Coronary artery (tissue), 2 donors: Measurements from ENCODE around the gene MTHFD1L.

ENCODE experiments used
- DNase-seq: peaks from one replicate; pipeline ENCODE4 v3.0.0-alpha.2; 2017; ENCODE audit warnings: low spot score
- H3K27ac ChIP-seq, 2 donors: fragments of 200-600 bp; sonication (generic); one replicate each; pipeline ENCODE4 v1.5.1; 2016 to 2019
- H3K4me3 ChIP-seq: fragments of 200-600 bp; sonication (generic); 2 replicates; pipeline ENCODE4 v1.5.1; 2016; ENCODE audit warnings: mild to moderate bottlenecking, moderate library complexity
- TF ChIP-seq, protein P1 (sequence below): fragments of 200-600 bp; sonication (generic); IDR thresholded peaks from one replicate; pipeline ENCODE4 v1.5.1; 2019; ENCODE audit warnings: antibody characterized with exemption

Gene MTHFD1L

DNA sequence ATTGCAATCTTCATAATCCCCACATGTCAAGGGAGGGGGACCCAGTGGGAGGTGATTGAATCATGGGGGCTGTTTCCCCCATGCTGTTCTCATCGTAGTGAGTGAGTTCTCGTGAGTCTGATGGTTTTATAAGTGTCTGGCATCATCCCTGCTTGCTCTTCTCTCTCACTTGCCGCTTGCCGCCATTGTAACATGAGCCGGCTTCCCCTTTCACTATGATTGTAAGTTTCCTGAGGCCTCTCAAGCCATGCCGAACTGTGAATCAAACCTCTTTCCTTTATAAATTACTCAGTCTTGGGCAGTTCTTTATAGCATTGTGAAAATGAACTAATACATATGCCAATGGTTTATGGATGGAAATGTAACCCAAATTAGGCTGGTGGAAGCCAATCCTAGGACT, 264.8 kb downstream of the MTHFD1L start:
- no peak for DNase-seq
- H3K27ac ChIP-seq: no peak overlapping the region
- TF ChIP-seq, protein P1, sequence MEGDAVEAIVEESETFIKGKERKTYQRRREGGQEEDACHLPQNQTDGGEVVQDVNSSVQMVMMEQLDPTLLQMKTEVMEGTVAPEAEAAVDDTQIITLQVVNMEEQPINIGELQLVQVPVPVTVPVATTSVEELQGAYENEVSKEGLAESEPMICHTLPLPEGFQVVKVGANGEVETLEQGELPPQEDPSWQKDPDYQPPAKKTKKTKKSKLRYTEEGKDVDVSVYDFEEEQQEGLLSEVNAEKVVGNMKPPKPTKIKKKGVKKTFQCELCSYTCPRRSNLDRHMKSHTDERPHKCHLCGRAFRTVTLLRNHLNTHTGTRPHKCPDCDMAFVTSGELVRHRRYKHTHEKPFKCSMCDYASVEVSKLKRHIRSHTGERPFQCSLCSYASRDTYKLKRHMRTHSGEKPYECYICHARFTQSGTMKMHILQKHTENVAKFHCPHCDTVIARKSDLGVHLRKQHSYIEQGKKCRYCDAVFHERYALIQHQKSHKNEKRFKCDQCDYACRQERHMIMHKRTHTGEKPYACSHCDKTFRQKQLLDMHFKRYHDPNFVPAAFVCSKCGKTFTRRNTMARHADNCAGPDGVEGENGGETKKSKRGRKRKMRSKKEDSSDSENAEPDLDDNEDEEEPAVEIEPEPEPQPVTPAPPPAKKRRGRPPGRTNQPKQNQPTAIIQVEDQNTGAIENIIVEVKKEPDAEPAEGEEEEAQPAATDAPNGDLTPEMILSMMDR: no peak
- H3K4me3 ChIP-seq: no peak overlapping the region

DNA sequence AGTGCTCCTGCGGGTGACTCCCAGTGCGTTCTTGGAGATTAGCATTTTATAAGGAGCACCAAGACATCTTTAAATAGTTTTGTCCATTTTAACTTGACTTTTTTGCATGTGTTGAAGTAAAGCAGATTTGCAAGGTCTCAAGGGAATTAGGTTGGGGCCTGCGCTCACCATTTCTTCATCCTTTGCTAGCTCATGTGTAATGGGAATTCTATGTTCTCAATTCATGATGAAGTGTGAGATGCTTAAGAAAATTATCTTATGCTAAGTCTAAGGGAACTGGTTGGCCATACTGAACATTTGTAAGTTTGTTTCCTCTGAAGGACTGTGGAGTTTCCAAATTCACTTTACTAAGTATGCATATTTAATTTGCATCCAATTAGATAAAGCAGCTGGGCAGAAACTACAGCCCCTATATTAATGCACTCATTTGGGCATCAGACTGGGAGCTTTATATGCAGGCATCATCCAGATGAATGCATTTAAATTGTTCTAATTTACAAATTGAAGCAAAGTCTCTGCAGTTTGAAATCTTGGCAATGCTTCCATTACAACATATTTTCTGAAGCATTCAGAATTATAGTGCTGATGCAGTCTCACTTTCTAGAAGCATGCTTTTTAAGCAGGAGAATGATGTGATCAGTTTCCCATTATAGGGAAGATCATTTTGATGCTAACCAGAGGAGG, 266.0 kb downstream of the MTHFD1L start:
- TF ChIP-seq, protein P1: no peak
- DNase-seq: no peak
- Histone ChIP-seq H3K27ac (no peak overlapping the region), H3K4me3 (no peak overlapping the region)

DNA sequence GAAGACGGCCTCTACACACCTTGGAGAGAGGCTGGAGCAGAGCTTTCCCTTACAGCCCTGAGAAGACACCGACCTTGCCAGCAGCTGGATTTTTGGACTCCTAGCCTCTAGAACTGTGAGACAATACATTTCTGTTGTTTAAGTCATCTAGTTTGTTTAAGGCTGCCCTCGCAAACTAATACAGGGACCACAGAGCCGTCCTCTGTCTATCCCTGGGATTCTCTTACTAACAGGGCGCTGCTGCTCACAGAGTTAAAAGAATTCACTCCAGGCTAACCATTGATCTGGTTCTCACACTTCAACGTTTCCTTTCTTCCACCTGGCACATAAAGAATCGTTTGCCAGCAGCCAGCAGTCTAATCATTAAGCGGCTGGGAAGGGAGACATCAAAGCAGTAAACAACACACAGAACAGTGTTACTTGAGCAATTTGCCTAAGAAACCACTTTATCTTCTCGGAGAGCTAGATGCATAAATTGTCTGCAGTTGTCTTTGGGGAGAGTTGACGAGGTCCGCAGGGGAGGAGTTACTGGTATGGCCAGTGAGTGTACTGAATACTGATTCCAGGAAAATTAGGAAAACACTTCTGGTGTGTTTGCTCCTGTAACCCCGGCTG, 270.7 kb downstream of the MTHFD1L start:
- DNase-seq: no peak
- Histone ChIP-seq H3K4me3 (no peak overlapping the region), H3K27ac (no peak overlapping the region)
- TF ChIP-seq, protein P1: no peak

DNA sequence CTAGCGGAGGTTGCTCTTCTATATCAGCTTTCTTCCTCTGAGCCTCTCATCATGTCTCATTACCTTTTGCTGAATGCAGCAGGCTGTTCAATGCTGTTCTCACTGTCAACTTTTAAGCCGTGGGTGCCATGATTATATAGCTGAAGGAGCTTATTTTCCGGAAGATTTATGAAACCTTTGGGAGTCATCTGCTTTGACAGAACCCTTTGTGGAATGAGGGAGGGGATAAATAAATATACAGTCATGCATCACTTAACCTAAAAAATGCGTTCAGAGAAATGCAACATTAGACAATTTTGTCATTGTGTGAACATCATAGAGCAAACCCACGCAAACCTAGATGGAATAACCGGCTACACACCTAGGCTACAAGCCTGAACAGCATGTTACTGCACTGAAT, 272.0 kb downstream of the MTHFD1L start:
- H3K4me3 ChIP-seq: no peak overlapping the region
- no peak for DNase-seq
- no peak overlapping the region for H3K27ac ChIP-seq
- TF ChIP-seq, protein P1: no peak

DNA sequence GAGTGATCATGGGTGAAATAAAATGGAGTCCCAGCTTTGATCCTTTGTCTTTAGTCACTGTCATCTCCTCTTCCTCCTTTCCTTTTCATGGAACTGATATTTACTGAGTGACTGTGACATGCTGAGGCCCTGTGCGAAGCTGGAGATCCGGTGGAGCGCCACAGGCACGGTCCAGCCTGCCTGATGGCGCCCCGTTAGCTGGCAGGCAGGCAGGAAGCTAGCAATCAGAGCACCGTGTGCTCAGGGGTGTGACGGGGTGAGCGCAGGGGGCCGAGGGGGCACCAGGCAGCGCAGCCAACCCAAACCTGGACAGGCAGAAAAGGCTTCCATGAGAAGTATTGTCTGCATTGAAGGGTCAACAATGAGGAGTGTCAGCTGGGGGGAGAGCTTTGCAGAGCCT, 274.0 kb downstream of the MTHFD1L start:
- TF ChIP-seq, protein P1: no peak
- no peak overlapping the region for H3K4me3 ChIP-seq
- no peak for DNase-seq
- H3K27ac ChIP-seq: no peak overlapping the region

DNA sequence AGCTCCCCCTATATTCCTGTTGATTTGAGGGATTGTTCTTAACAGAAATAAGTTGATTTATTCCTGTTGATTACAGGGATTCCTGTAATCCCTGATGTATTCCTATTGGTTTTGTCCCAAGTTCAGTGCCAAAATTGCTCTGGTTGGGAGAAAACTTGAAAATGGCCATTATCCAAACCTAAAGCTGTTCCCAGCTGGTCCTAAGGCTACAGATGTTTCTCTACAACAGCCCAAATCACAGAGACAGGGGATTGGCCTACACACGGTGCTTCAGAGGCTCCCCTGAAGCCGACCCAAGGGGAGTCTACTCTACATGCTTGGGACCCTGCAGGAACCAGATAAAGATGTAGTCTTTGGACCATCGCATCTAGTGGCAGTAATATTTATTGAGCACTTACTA, 275.3 kb downstream of the MTHFD1L start:
- Histone ChIP-seq H3K27ac (no peak overlapping the region), H3K4me3 (no peak overlapping the region)
- no peak for DNase-seq
- TF ChIP-seq, protein P1: no peak

DNA sequence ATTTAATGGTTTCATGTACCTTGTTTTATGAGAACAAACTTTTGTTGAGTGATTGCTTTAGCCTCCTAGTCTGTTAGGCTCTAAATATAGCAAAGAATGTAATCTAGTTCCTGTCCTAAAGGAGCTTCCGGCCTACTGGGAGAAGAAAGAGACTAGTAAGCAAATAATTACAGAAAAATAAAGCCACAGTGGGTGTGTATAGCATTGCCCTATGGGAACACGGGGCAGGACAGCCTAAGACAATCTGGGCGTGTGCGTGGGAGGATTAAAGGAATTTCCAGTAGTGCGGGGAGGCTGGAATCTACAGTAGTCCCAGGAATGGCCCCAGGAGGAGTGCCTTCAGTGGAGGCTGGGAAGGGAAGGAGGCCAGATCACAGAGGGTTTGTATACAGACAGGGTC, 276.2 kb downstream of the MTHFD1L start:
- no peak overlapping the region for H3K27ac ChIP-seq
- TF ChIP-seq, protein P1: no peak
- no peak for DNase-seq
- H3K4me3 ChIP-seq: no peak overlapping the region
